ENCODE results near the gene CDH2.

The CDH2 gene

DNA sequence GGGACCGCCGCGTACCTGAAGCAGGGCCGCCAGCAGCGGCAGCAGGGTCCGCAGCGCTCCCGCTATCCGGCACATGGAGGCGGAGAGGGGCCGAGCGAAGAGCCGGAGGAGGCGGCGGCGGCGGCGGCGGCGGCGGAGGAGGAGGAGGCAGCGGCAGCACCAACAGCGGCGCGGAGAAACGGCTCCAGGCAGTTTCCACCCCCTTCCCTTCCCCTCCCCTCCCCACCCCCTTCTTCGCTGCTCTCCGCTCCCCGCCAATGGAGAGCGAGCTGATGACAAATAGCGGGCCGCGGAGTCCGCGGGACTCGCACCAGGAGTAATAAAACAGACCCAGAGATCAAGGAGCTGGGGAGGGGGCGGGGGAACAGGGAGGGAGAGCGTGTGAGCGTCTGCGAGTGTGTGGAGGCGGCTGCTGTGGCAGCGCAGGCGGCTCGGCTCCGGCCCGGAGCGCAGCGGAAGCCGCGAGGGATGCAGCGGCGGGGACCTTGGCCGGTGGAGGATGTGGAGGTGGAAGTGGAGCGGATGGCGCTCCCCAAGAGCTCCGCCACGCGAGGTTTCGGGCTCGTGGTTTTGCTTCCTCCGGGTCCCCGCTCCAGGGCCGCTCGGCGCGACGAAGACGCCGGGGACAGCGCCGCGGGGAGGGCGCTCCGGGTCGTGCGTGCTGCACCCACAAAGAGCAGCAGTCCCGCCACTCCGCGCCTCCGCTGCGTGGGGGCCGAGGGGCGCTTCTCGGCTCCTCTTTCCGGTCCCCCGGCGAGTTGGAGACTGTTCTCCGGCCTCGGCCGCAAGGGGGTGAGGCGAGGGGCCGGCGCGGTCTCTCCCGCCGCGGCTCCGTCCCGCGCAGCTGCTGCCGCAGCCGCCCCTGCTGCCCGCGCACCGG is at the start of gene CDH2:
Gene CDH2, minus strand, starts transcription at position 183 of the 880 bp plus-strand sequence. Its CDS starts 108 bp downstream, at position 75.
- Histone ChIP-seq H3K9ac (ENCODE audit: low read length) (no peak within 1 kb of the TSS), H3K4me2 (ENCODE audit: low read depth, low read length, poor library complexity, severe bottlenecking) (no peak within 1 kb of the TSS), H3K27ac (ENCODE audit: low read depth, low read length) (no peak within 1 kb of the TSS), H2AFZ (ENCODE audit: low read depth, low read length, severe bottlenecking) (no peak within 1 kb of the TSS), H3F3A (ENCODE audit: insufficient read depth) (no peaks in the 10 kb centered on the region), H3K36me3 (ENCODE audit: low read length) (no peaks in the 10 kb centered on the region), H4K20me1 (ENCODE audit: low read depth, low read length) (no peaks in the 10 kb centered on the region), H3K27me3 (ENCODE audit: low read length) (no peaks in the 10 kb centered on the region), H3K79me2 (ENCODE audit: insufficient read depth, low read length) (no peaks in the 10 kb centered on the region), H3K4me3 (ENCODE audit: insufficient read depth, low read length, poor library complexity, severe bottlenecking) (no peak within 1 kb of the TSS), H3K9me2 (replicated peaks; ENCODE audit: insufficient read depth, low read length) (no peaks in the 10 kb centered on the region), H3K9me3 (ENCODE audit: insufficient read depth, low read length) (no peaks in the 10 kb centered on the region)
- TF ChIP-seq, protein P1, sequence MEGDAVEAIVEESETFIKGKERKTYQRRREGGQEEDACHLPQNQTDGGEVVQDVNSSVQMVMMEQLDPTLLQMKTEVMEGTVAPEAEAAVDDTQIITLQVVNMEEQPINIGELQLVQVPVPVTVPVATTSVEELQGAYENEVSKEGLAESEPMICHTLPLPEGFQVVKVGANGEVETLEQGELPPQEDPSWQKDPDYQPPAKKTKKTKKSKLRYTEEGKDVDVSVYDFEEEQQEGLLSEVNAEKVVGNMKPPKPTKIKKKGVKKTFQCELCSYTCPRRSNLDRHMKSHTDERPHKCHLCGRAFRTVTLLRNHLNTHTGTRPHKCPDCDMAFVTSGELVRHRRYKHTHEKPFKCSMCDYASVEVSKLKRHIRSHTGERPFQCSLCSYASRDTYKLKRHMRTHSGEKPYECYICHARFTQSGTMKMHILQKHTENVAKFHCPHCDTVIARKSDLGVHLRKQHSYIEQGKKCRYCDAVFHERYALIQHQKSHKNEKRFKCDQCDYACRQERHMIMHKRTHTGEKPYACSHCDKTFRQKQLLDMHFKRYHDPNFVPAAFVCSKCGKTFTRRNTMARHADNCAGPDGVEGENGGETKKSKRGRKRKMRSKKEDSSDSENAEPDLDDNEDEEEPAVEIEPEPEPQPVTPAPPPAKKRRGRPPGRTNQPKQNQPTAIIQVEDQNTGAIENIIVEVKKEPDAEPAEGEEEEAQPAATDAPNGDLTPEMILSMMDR (IDR thresholded peaks at IDR 0.05; ENCODE audit: insufficient read depth, low read length, poor library complexity, severe bottlenecking), result no peak
- TF ChIP-seq EZH2phosphoT487 (conservative IDR thresholded peaks at IDR 0.05; ENCODE audit: low read length), result no peak

DNA sequence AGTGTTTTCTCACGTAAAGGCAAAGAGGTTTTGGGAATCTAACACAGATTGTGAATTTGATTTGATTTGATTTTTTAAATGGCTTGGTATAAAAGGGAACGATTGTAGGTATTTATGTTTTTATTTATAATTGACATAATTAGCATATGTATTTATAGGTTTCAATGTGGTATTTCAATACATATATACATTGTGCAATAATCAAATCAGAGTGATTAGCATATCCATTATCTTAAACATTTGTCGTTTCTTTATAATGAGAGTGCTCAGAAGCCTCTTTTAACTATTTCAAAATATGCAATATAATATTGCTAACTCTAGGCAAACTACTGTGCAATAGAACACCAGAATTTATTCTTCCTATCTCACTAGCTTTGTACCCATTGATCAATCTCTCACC is 35.1 kb upstream of the CDH2 start:
- Histone ChIP-seq H3K4me3 (ENCODE audit: insufficient read depth, low read length, poor library complexity, severe bottlenecking) (no peak overlapping the region), H3K9me3 (ENCODE audit: insufficient read depth, low read length) (no peaks in the 10 kb centered on the region), H3K9ac (ENCODE audit: low read length) (no peak overlapping the region), H3K4me2 (ENCODE audit: low read depth, low read length, poor library complexity, severe bottlenecking) (no peak overlapping the region), H3K9me2 (replicated peaks; ENCODE audit: insufficient read depth, low read length) (no peaks in the 10 kb centered on the region), H3K27me3 (ENCODE audit: low read length) (no peaks in the 10 kb centered on the region), H3K36me3 (ENCODE audit: low read length) (no peaks in the 10 kb centered on the region), H3K27ac (ENCODE audit: low read depth, low read length) (no peak overlapping the region), H4K20me1 (ENCODE audit: low read depth, low read length) (no peaks in the 10 kb centered on the region), H3K79me2 (ENCODE audit: insufficient read depth, low read length) (no peaks in the 10 kb centered on the region), H2AFZ (ENCODE audit: low read depth, low read length, severe bottlenecking) (no peak overlapping the region), H3F3A (ENCODE audit: insufficient read depth) (no peaks in the 10 kb centered on the region)
- no peak for TF ChIP-seq EZH2phosphoT487 (conservative IDR thresholded peaks at IDR 0.05; ENCODE audit: low read length)
- TF ChIP-seq, protein P1 (IDR thresholded peaks at IDR 0.05; ENCODE audit: insufficient read depth, low read length, poor library complexity, severe bottlenecking), result no peak

- H3K36me3 ChIP-seq (ENCODE audit: low read length), result no peaks in the 10 kb centered on the region
- TF ChIP-seq, protein P1 (IDR thresholded peaks at IDR 0.05; ENCODE audit: insufficient read depth, low read length, poor library complexity, severe bottlenecking), result no peak
- H4K20me1 ChIP-seq (ENCODE audit: low read depth, low read length), result no peaks in the 10 kb centered on the region
- H3F3A ChIP-seq (ENCODE audit: insufficient read depth), result no peaks in the 10 kb centered on the region
- no peak overlapping the region for H3K9ac ChIP-seq (ENCODE audit: low read length)
- H3K9me2 ChIP-seq (replicated peaks; ENCODE audit: insufficient read depth, low read length), result no peaks in the 10 kb centered on the region
- H3K79me2 ChIP-seq (ENCODE audit: insufficient read depth, low read length), result no peaks in the 10 kb centered on the region
- no peak overlapping the region for H3K4me2 ChIP-seq (ENCODE audit: low read depth, low read length, poor library complexity, severe bottlenecking)
- H3K27me3 ChIP-seq (ENCODE audit: low read length), result no peaks in the 10 kb centered on the region
- no peak overlapping the region for H3K27ac ChIP-seq (ENCODE audit: low read depth, low read length)
- no peak overlapping the region for H3K4me3 ChIP-seq (ENCODE audit: insufficient read depth, low read length, poor library complexity, severe bottlenecking)
- H3K9me3 ChIP-seq (ENCODE audit: insufficient read depth, low read length), result no peaks in the 10 kb centered on the region
- H2AFZ ChIP-seq (ENCODE audit: low read depth, low read length, severe bottlenecking), result no peak overlapping the region
These were observed 31.9 kb upstream of the CDH2 start for GRCh38 chr18:28208712-28209265.
